Measurements from ENCODE around the gene GFRA1.

- TF ChIP-seq CTCF (IDR thresholded peaks at IDR 0.05; ENCODE audit: borderline replicate concordance, extremely low read depth, low read length, poor library complexity, severe bottlenecking) (no peak), EZH2 (IDR thresholded peaks at IDR 0.05; ENCODE audit: borderline replicate concordance, low read depth, low read length, severe bottlenecking) (no peak)
Measured at GRCh38 chr10:116043861-116044260, 229.1 kb downstream of the GFRA1 start.
